ENCODE results near the gene DTNA. TPM values are rescaled to one million over a fixed set of nuclear protein-coding genes. Genes with fewer than 3 reads are reported as not detected.

The DTNA gene
- polyA plus RNA-seq, 1 donor (not counting 4 experiments of a cell fraction or from before 2014, with no cell fraction given), result 0.81 TPM

DNA sequence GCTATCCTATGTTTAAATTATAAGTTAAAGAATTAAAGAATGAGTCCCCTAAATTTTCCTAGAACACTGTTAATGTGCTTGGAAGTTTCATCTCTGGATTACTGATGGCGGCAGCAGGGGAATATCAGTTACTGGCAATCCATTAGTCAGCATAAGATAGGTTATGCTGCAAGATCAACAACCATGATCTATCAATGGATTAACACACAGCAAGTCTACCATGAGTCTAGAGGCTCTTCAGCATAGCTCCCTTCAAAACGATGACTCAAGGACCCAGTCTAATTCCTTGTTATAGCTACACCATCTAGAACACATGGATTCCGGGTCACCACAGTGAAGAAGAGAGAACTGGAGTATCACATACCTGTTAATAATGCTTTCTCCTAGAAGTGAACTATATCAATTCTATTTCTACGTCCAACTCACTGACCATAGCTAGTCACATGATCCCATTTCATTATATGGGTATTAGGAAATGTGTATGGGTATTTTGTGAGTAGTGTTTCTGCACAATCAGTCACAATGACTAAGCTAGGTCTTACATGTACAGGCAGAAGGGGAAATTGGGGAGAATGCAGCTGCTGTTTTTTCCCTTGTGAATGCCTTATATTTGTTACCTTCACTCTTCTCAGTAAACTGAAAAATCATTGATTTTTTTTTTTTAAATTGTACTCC lies 222.8 kb downstream of the DTNA start:
- H3K27ac ChIP-seq (ENCODE audit: control insufficient read depth, insufficient read depth, low read length), result no peak overlapping the region
- TF ChIP-seq, protein P1, sequence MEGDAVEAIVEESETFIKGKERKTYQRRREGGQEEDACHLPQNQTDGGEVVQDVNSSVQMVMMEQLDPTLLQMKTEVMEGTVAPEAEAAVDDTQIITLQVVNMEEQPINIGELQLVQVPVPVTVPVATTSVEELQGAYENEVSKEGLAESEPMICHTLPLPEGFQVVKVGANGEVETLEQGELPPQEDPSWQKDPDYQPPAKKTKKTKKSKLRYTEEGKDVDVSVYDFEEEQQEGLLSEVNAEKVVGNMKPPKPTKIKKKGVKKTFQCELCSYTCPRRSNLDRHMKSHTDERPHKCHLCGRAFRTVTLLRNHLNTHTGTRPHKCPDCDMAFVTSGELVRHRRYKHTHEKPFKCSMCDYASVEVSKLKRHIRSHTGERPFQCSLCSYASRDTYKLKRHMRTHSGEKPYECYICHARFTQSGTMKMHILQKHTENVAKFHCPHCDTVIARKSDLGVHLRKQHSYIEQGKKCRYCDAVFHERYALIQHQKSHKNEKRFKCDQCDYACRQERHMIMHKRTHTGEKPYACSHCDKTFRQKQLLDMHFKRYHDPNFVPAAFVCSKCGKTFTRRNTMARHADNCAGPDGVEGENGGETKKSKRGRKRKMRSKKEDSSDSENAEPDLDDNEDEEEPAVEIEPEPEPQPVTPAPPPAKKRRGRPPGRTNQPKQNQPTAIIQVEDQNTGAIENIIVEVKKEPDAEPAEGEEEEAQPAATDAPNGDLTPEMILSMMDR (optimal IDR thresholded peaks at IDR 0.05 in 1 of 3, IDR thresholded peaks at IDR 0.05 in 1 of 3, conservative IDR thresholded peaks at IDR 0.05 in 1 of 3; ENCODE audit: extremely low read depth in 1 of 3, insufficient read depth in 2 of 3, low read length in 3 of 3), result no peak
- TF ChIP-seq EZH2 (IDR thresholded peaks at IDR 0.05; ENCODE audit: low read length), result no peak
- dilution Hi-C loops (cut with MboI; ENCODE audit: extremely low pct_ligation_motif_present, low sequenced_read_pairs), result no loop called here
- H2AFZ ChIP-seq (ENCODE audit: control insufficient read depth, low read length), result no peak overlapping the region
- no peaks in the 10 kb centered on the region for H4K20me1 ChIP-seq (ENCODE audit: control insufficient read depth, extremely low read depth, insufficient read depth, low read length)
- no peak overlapping the region for H3K9ac ChIP-seq (ENCODE audit: control insufficient read depth, extremely low read depth, insufficient read depth, low read length)
- no peaks in the 10 kb centered on the region for H3K79me2 ChIP-seq (ENCODE audit: control insufficient read depth, insufficient read depth, low read length)
- H3K4me2 ChIP-seq (ENCODE audit: control insufficient read depth, extremely low read depth, insufficient read depth, low read depth, low read length), result no peak overlapping the region
- no peak overlapping the region for H3K4me3 ChIP-seq (ENCODE audit: control insufficient read depth in 2 of 3, extremely low read depth in 1 of 3, insufficient read depth in 2 of 3, low read depth in 1 of 3, low read length in 3 of 3)
- no peak for DNase-seq (ENCODE audit: low read depth, low spot score)
- H3K9me1 ChIP-seq (ENCODE audit: control insufficient read depth, extremely low read depth, insufficient read depth, low read length), result no peaks in the 10 kb centered on the region
- H3K9me3 ChIP-seq (ENCODE audit: control insufficient read depth, low read depth, low read length), result no peaks in the 10 kb centered on the region
- H3K4me1 ChIP-seq (ENCODE audit: control insufficient read depth, extremely low read depth, insufficient read depth, low read length), result no peaks in the 10 kb centered on the region
- no peak for FAIRE-seq
- H3K36me3 ChIP-seq (ENCODE audit: control insufficient read depth in 2 of 2, extremely low read depth in 1 of 2, insufficient read depth in 2 of 2, low read length in 2 of 2), result no peaks in the 10 kb centered on the region
- no peaks in the 10 kb centered on the region for H3K27me3 ChIP-seq (ENCODE audit: control insufficient read depth, extremely low read depth, insufficient read depth, low read length)

DNA sequence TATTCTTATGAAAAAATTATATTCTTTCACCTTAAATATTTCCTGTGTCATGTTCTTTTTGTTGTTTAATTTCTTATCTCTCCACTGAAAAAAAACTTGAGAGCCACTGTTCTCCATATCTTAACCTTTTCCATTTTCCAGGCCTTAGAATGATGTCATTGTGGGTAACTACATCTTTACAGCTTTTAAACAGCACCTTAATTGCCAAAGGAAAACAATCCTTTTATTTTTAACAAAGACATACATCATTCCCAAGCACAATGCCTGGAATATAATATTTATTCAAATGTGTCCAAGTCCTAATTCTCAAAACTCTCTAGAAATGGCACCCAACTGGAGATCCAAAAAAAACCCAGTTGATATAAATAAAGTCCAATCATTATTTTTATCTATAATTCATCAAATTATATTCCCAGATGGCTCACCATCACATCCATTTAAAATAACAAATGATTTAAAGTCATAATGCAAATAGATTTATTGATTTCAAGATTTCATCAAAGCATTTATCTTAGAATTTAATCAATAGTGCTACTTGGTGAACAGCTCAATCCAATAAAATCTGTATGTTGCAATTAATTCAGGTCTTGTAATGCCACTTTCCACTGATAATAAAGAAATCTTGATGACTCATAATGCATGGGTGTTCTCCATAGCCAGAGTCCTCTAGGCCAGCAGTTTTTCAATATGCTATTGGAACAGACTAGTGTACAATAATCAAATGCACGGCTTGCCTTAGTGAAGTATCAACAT lies 224.0 kb downstream of the DTNA start:
- no peak overlapping the region for H3K4me2 ChIP-seq (ENCODE audit: control insufficient read depth, extremely low read depth, insufficient read depth, low read depth, low read length)
- no peaks in the 10 kb centered on the region for H3K79me2 ChIP-seq (ENCODE audit: control insufficient read depth, insufficient read depth, low read length)
- H3K9me1 ChIP-seq (ENCODE audit: control insufficient read depth, extremely low read depth, insufficient read depth, low read length), result no peaks in the 10 kb centered on the region
- H3K27ac ChIP-seq (ENCODE audit: control insufficient read depth, insufficient read depth, low read length), result no peak overlapping the region
- DNase-seq (ENCODE audit: low read depth, low spot score) (no peak), FAIRE-seq (no peak)
- H3K9me3 ChIP-seq (ENCODE audit: control insufficient read depth, low read depth, low read length), result no peaks in the 10 kb centered on the region
- TF ChIP-seq, protein P1 (optimal IDR thresholded peaks at IDR 0.05 in 1 of 3, IDR thresholded peaks at IDR 0.05 in 1 of 3, conservative IDR thresholded peaks at IDR 0.05 in 1 of 3; ENCODE audit: extremely low read depth in 1 of 3, insufficient read depth in 2 of 3, low read length in 3 of 3), result no peak
- TF ChIP-seq EZH2 (IDR thresholded peaks at IDR 0.05; ENCODE audit: low read length), result no peak
- H3K4me1 ChIP-seq (ENCODE audit: control insufficient read depth, extremely low read depth, insufficient read depth, low read length), result no peaks in the 10 kb centered on the region
- H3K27me3 ChIP-seq (ENCODE audit: control insufficient read depth, extremely low read depth, insufficient read depth, low read length), result no peaks in the 10 kb centered on the region
- no peaks in the 10 kb centered on the region for H3K36me3 ChIP-seq (ENCODE audit: control insufficient read depth in 2 of 2, extremely low read depth in 1 of 2, insufficient read depth in 2 of 2, low read length in 2 of 2)
- no peak overlapping the region for H2AFZ ChIP-seq (ENCODE audit: control insufficient read depth, low read length)
- no peaks in the 10 kb centered on the region for H4K20me1 ChIP-seq (ENCODE audit: control insufficient read depth, extremely low read depth, insufficient read depth, low read length)
- no peak overlapping the region for H3K9ac ChIP-seq (ENCODE audit: control insufficient read depth, extremely low read depth, insufficient read depth, low read length)
- dilution Hi-C loops (cut with MboI; ENCODE audit: extremely low pct_ligation_motif_present, low sequenced_read_pairs), result no loop called here
- H3K4me3 ChIP-seq (ENCODE audit: control insufficient read depth in 2 of 3, extremely low read depth in 1 of 3, insufficient read depth in 2 of 3, low read depth in 1 of 3, low read length in 3 of 3), result no peak overlapping the region
